Renal cortex interstitium (tissue), 15 donors: ENCODE measurements around the gene CYP39A1. TPM values are rescaled to one million over a fixed set of nuclear protein-coding genes. Genes with fewer than 3 reads are reported as not detected.

ENCODE experiments used
- DNase-seq, 11 donors: peaks; one replicate each; pipeline ENCODE4 v3.0.0-alpha.2; 2013; ENCODE audit warnings: low read depth in 9 of 11, low spot score in 4 of 11; ENCODE audit errors: extremely low read depth in 1 of 11
- long read RNA-seq, 16 experiments: transcript quantifications; one replicate each; lab custom pipeline, GENCODE V29; 2026
- polyA plus RNA-seq, 3 donors: library from polyadenylated mRNA; unstranded; fragments of 120-200 nt; gene quantifications; one replicate each; pipeline ENCODE4 v1.2.1, GENCODE V29; 2013; ENCODE audit not compliant: insufficient read length in 3 of 3

Gene CYP39A1
- polyA plus RNA-seq = 1 to 10 TPM; 8.0 to 8.6 (median 8.6) TPM
- long read RNA-seq, donor 1 = 0 reads
- long read RNA-seq, donor 2 = 0 reads
- long read RNA-seq, donor 3, partial matches to known transcripts = 0 of 1 reads
- long read RNA-seq, donor 3, other reads (novel, unspliced or antisense) = 0 of 1 reads
- long read RNA-seq, donor 4 = 0 reads
- long read RNA-seq, donor 5 = 0 reads
- long read RNA-seq, donor 6 = 0 reads
- long read RNA-seq, donor 7, partial matches to known transcripts = 0 of 2 reads
- long read RNA-seq, donor 7, other reads (novel, unspliced or antisense) = 0 of 2 reads
- long read RNA-seq, donor 8 = 0 reads
- long read RNA-seq, donor 9, partial matches to known transcripts = 0 of 1 reads
- long read RNA-seq, donor 9, other reads (novel, unspliced or antisense) = 0 of 1 reads
- long read RNA-seq, donor 10 = 0 reads
- long read RNA-seq, donor 11, partial matches to known transcripts = 0 of 1 reads
- long read RNA-seq, donor 11, other reads (novel, unspliced or antisense) = 0 of 1 reads
- long read RNA-seq, donor 12, partial matches to known transcripts = 0 of 1 reads
- long read RNA-seq, donor 12, other reads (novel, unspliced or antisense) = 0 of 1 reads
- long read RNA-seq, donor 13 = 0 reads
- long read RNA-seq, donor 14, partial matches to known transcripts = 0 of 2 reads
- long read RNA-seq, donor 14, other reads (novel, unspliced or antisense) = 0 of 2 reads
- long read RNA-seq, donor 15 = 0 reads
- long read RNA-seq, donor 16, partial matches to known transcripts = 0 of 3 reads
- long read RNA-seq, donor 16, other reads (novel, unspliced or antisense) = 0 of 3 reads

GRCh38 chr6:46652603-46653438 is at the start of gene CYP39A1, which contains the start of gene SLC25A27:
TSS of gene CYP39A1 (minus strand) at chr6:46652818. CDS start at chr6:46652582, 236 bp downstream.
TSS of gene SLC25A27 (plus strand) at chr6:46652975. CDS start at chr6:46653193, 218 bp downstream.
- peak; percentile 79 to 94 (median 89) for DNase-seq

GRCh38 chr6:46699970-46700369 is 47.4 kb upstream of the CYP39A1 start:
- no peak for DNase-seq

GRCh38 chr6:46690911-46691451 is 38.4 kb upstream of the CYP39A1 start:
- no peak for DNase-seq

GRCh38 chr6:46690141-46690755 is 37.6 kb upstream of the CYP39A1 start:
- no peak for DNase-seq

DNA sequence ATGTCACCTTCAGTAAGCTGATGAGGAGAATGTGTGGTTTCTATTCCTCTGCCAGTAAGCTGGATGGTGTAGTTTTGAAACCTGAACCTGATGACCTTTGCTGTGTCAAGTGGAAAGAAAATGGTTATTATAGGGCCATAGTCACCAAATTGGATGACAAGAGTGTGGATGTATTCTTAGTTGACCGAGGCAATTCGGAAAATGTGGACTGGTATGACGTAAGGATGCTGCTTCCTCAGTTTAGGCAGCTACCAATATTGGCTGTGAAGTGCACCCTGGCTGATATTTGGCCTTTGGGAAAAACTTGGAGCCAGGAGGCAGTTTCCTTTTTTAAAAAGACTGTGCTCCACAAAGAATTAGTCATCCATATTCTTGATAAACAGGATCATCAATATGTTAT is 37.0 kb upstream of the CYP39A1 start:
- DNase-seq = no peak

DNA sequence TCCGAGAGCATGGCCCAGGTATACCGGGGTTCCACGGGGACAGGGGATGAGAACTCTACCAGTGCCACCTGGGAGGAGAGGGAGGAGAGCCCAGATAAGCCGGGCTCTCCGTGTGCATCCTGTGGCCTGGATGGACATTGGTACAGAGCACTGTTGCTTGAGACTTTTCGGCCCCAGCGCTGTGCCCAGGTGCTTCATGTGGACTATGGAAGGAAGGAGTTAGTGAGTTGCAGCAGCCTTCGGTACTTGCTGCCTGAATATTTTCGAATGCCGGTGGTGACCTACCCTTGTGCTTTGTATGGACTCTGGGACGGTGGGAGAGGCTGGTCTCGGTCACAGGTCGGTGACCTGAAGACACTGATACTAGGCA is 36.3 kb upstream of the CYP39A1 start:
- no peak for DNase-seq

GRCh38 chr6:46688117-46688965 is 35.7 kb upstream of the CYP39A1 start:
- DNase-seq = no peak

DNA sequence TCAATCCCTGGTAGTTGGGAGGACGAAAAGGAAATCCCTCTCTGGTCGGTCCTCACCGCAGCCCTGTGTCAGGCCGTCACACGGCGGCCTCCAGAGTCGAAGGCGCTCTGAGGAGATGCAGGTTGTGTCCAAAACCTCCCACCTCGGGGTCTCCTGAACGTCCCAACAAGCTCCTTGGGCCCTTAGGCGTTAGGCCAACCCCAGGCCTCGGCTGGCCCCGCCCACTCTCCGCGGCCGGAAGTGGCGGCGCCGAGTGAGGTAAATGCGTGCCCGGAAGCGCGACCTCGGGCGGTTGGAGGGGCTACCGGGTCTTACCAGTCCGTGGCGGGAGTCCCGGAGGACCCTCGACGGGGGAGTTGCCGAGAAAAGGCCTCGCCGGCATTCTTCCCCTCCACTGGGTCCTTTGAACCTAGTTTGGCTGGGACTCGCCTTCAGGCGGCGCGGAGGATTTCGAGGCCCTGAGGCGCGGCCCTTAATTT is 35.0 kb upstream of the CYP39A1 start, which contains the start of gene TDRD6:
Gene TDRD6 (plus strand): TSS at position 267 of the 479 bp plus-strand sequence. CDS start 244 bp downstream, outside the sequence.
- DNase-seq = no peak

GRCh38 chr6:46684771-46685170 is 32.2 kb upstream of the CYP39A1 start:
- no peak for DNase-seq

- DNase-seq = no peak
Measured at GRCh38 chr6:46677314-46677654, 24.7 kb upstream of the CYP39A1 start.

DNA sequence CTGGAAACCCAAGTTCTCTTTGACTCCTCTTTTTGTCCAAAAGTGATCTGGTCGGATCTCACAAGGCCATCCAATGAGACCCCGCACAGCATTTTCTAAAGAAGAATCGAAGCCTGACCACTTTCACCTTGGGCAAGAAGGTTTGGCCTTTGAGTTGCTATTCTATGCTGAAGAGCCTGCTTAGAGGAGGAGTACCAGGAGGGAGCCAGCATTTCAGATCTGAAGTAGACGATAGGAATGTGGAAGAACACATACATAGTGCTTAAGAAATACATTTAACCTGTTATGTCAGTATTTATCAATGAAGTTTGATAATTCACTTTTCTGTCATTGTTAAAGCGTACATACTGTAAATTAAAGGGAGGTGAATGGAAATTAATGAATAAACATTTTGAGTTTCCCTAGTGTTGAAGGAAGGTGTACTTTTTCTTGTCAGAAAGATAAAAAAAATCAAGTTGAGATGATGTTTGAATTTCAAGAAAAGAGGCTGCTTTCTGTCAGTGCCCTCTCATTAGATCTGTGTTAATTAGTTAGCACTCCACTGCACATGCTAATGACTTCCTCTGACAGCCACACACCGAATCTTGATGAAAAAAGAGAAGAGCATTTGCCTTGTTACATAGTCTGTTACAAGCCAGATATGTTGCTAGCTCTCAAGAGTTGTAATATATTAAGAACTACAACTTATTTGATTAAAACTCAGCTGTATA is 24.1 kb upstream of the CYP39A1 start:
- DNase-seq = no peak

DNA sequence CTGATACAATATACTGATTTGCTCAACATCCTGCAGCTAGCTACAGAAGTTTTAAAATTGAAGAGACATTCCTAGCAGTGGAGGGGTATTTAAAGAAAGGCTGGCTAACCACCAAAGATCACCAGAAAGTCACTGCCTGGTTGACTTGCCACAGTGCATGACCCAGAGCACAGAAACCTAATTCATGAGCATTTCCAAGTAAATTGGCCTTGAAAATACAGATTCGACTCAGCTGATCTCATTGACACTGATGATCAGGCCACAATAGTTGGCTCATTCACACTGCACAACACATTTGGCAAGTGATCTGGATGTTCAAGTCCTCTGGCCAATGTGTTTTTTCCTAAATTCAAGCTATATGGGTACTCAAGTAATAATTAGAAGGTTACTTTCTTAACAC is 21.8 kb upstream of the CYP39A1 start:
- DNase-seq = no peak

GRCh38 chr6:46667377-46667776 is 14.8 kb upstream of the CYP39A1 start:
- no peak for DNase-seq

- no peak for DNase-seq
Measured at GRCh38 chr6:46661483-46661882, 8.9 kb upstream of the CYP39A1 start.

- DNase-seq = no peak
Measured at GRCh38 chr6:46657642-46658041, 5.0 kb upstream of the CYP39A1 start.

DNA sequence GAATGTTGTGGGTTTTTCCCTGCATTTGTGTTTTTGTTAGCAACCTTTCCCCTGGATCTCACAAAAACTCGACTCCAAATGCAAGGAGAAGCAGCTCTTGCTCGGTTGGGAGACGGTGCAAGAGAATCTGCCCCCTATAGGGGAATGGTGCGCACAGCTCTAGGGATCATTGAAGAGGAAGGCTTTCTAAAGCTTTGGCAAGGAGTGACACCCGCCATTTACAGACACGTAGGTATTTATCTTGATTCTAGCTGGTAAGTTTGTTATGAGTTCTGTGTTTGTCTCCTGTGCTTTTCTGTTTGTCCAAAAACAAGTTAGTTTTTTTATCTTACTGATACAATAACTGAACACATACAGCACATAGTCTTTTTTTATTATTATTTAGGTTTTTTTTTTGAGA is 3.2 kb upstream of the CYP39A1 start:
- no peak for DNase-seq
